HCT116 (cell line): ENCODE data around the gene PLA2G15. TPM values are rescaled to one million over a fixed set of nuclear protein-coding genes. Genes with fewer than 3 reads are reported as not detected.

Source experiments
- ATAC-seq: fragments of 200-7000 bp; cut with Tn5 transposase; 2 replicates; pipeline ENCODE4 v1.9.1; 2020; ENCODE audit warnings: mild to moderate bottlenecking, moderate library complexity
- BruUV-seq: library from RNA; stranded (reverse); fragments of 400-500 nt; replicated peaks from 2 replicates; lab custom pipeline; 2021; lab: Mats Ljungman, UMichigan
- CTCF ChIA-PET: fragments of 300-600 bp; sonication (Branson Sonifier 250); formaldehyde crosslinking; loops from one replicate; lab custom pipeline; 2021; ENCODE audit warnings: antibody characterized with exemption; lab: Charles Lee
- POLR2A ChIA-PET: fragments of 300-600, 350-600 bp; sonication (Branson Sonifier 250); formaldehyde crosslinking; loops from one replicate; lab custom pipeline; 2021; ENCODE audit warnings: antibody characterized with exemption; lab: Charles Lee
- RAD21 ChIA-PET, 2 experiments: fragments of 300-600 bp; sonication (Branson Sonifier 250); formaldehyde crosslinking; loops; one replicate each; lab custom pipeline; 2023; ENCODE audit warnings: low total read pairs in 2 of 2; ENCODE audit not compliant: uncharacterized antibody in 2 of 2, unreplicated experiment in 2 of 2, low non-redundant PET in 1 of 2; lab: Charles Lee
- DNase-seq: peaks from one replicate; pipeline ENCODE4 v3.0.0-alpha.2; 2010; ENCODE audit warnings: low read depth, low spot score
- H2AFZ ChIP-seq: fragments of 200-600 bp; shearing (Covaris generic), sonication (generic); 2 replicates; pipeline ENCODE4 v1.6.1; 2017; ENCODE audit warnings: low read depth, mixed run types, mixed read lengths, antibody characterized with exemption, low read length; ENCODE audit not compliant: poor library complexity, severe bottlenecking
- H3K27ac ChIP-seq: 2 replicates; pipeline ENCODE4 v1.5.1; 2012; ENCODE audit warnings: low read depth, low read length
- H3K27me3 ChIP-seq: fragments of 200-600 bp; sonication (generic); 2 replicates; pipeline ENCODE4 v1.6.1; 2016; ENCODE audit warnings: mixed run types, low read length, mixed read lengths; ENCODE audit not compliant: insufficient read depth
- H3K36me3 ChIP-seq, 2 experiments: fragments of 200-500 bp in 1 of 2; fragments of 200-600 bp in 1 of 2; sonication (Bioruptor generic) in 1 of 2; sonication (generic) in 1 of 2; 2 replicates each; pipeline versions ENCODE4 v1.5.1 to v1.6.1; 2014 to 2016; ENCODE audit warnings: low read length in 2 of 2, inconsistent platforms in 1 of 2, mixed read lengths in 1 of 2, mixed run types in 1 of 2; ENCODE audit not compliant: insufficient read depth in 2 of 2, control insufficient read depth in 1 of 2
- H3K4me1 ChIP-seq, 2 experiments: fragments of 200-600 bp in 1 of 2; sonication (generic) in 1 of 2; 2 replicates each; pipeline versions ENCODE4 v1.5.1 to v1.6.1; 2012 to 2017; ENCODE audit warnings: low read length in 2 of 2, inconsistent platforms in 1 of 2, mild to moderate bottlenecking in 1 of 2, mixed read lengths in 1 of 2, mixed run types in 1 of 2, moderate library complexity in 1 of 2; ENCODE audit not compliant: insufficient read depth in 2 of 2, control insufficient read depth in 1 of 2
- H3K4me2 ChIP-seq: fragments of 200-600 bp; sonication (generic); 2 replicates; pipeline ENCODE4 v1.6.1; 2017; ENCODE audit warnings: mixed run types, low read length, mixed read lengths
- H3K4me3 ChIP-seq, 2 experiments: fragments of 200-600 bp in 1 of 2; sonication (generic) in 1 of 2; replicated peaks in 1 of 2; 2 replicates each; pipeline ENCODE4 v1.5.1; 2011 to 2016; ENCODE audit warnings: low read length in 2 of 2, control low read depth in 1 of 2, low read depth in 1 of 2, mild to moderate bottlenecking in 1 of 2, mixed read lengths in 1 of 2, mixed run types in 1 of 2
- H3K79me2 ChIP-seq: fragments of 200-600 bp; sonication (generic); 2 replicates; pipeline ENCODE4 v1.6.1; 2017; ENCODE audit warnings: mild to moderate bottlenecking, mixed run types, low read length, moderate library complexity, mixed read lengths; ENCODE audit not compliant: insufficient read depth
- H3K9ac ChIP-seq: fragments of 200-600 bp; sonication (generic); 2 replicates; pipeline ENCODE4 v1.6.1; 2016; ENCODE audit warnings: low read length, mixed read lengths
- H3K9me2 ChIP-seq: fragments of 200-600 bp; sonication (generic), shearing (Covaris generic); 2 replicates; pipeline ENCODE4 v1.6.1; 2017; ENCODE audit warnings: mixed run types, mild to moderate bottlenecking, moderate library complexity; ENCODE audit not compliant: insufficient read depth
- H3K9me3 ChIP-seq, 2 experiments: fragments of 200-500 bp in 1 of 2; fragments of 200-600 bp in 1 of 2; sonication (Bioruptor generic) in 1 of 2; sonication (generic) in 1 of 2; 2 replicates each; pipeline ENCODE4 v1.6.1; 2014 to 2017; ENCODE audit warnings: low read length in 2 of 2, mixed read lengths in 2 of 2, inconsistent platforms in 1 of 2, low read depth in 1 of 2, mild to moderate bottlenecking in 1 of 2, mixed run types in 1 of 2, moderate library complexity in 1 of 2; ENCODE audit not compliant: control insufficient read depth in 1 of 2, insufficient read depth in 1 of 2
- H4K20me1 ChIP-seq: fragments of 200-600 bp; sonication (generic), shearing (Covaris generic); 2 replicates; pipeline ENCODE4 v1.6.1; 2017; ENCODE audit warnings: mixed run types, mild to moderate bottlenecking, moderate library complexity; ENCODE audit not compliant: insufficient read depth
- CBX3 ChIP-seq: IDR thresholded peaks from 2 replicates; pipeline ENCODE4 v1.6.1; 2012; ENCODE audit warnings: low read depth
- EGR1 ChIP-seq: IDR thresholded peaks from 2 replicates; pipeline ENCODE4 v1.6.1; 2012; ENCODE audit warnings: low read depth
- EZH2phosphoT487 ChIP-seq: fragments of 200-600 bp; IDR thresholded peaks from 2 replicates; pipeline ENCODE4 v1.6.1; 2018; ENCODE audit warnings: antibody characterized with exemption, borderline replicate concordance
- FOSL1 ChIP-seq: IDR thresholded peaks from 2 replicates; pipeline ENCODE4 v1.6.1; 2012; ENCODE audit warnings: low read depth
- MAX ChIP-seq: IDR thresholded peaks from 2 replicates; pipeline ENCODE4 v1.6.1; 2012
- POLR2AphosphoS5 ChIP-seq: IDR thresholded peaks from 2 replicates; pipeline ENCODE4 v1.6.1; 2011; ENCODE audit warnings: mild to moderate bottlenecking, low read depth, low read length, moderate library complexity
- RAD21 ChIP-seq: IDR thresholded peaks from 2 replicates; pipeline ENCODE4 v1.6.1; 2012; ENCODE audit warnings: low read depth, mild to moderate bottlenecking
- REST ChIP-seq: IDR thresholded peaks from 2 replicates; pipeline ENCODE4 v1.6.1; 2012; ENCODE audit warnings: low read depth
- SIN3A ChIP-seq: IDR thresholded peaks from 2 replicates; pipeline ENCODE4 v1.6.1; 2012; ENCODE audit warnings: low read depth
- ZBTB33 ChIP-seq: IDR thresholded peaks from 2 replicates; pipeline ENCODE4 v1.6.1; 2011; ENCODE audit warnings: mild to moderate bottlenecking, low read length, moderate library complexity; ENCODE audit not compliant: insufficient replicate concordance; ENCODE audit errors: extremely low read depth
- intact Hi-C: fragments of 100-400 bp; cut with micrococcal nuclease; formaldehyde crosslinking; loops from 2 replicates; pipeline ENCODE4 v1.10.0; 2022
- total RNA-seq: library from RNA; stranded (reverse); gene quantifications from one replicate; pipeline ENCODE4 v1.2.1, GENCODE V29; 2021; ENCODE audit not compliant: unreplicated experiment

Gene PLA2G15
- total RNA-seq, 1 experiment from 2014 or later = 7.5 TPM

GRCh38 chr16:68242085-68242484 is 3.1 kb upstream of the PLA2G15 start:
- ATAC-seq (no peak), DNase-seq (no peak)
- CTCF ChIA-PET = interaction anchor here (1.0 kb wide), 1 partner anchor 22 kb away, joined by 3 read pairs; the partner anchor contains the start of gene SLC7A6
- H3K9me3 ChIP-seq = no peaks in the 10 kb centered on the region
- no peak overlapping the region for H2AFZ ChIP-seq
- intact Hi-C loops = no loop called here
- BruUV-seq = no TSS peak
- H3K27me3 ChIP-seq = no peaks in the 10 kb centered on the region
- no peak overlapping the region for H3K4me3 ChIP-seq
- H3K79me2 ChIP-seq = no peaks in the 10 kb centered on the region; the same call in 1 of the 2 replicates
- no peak overlapping the region for H3K4me2 ChIP-seq
- H3K27ac ChIP-seq = no peak overlapping the region
- H3K9ac ChIP-seq = no peak overlapping the region
- peaks cover 12 to 39% of the 10 kb centered on the region in 2 experiments for H3K4me1 ChIP-seq
- H4K20me1 ChIP-seq = no peaks in the 10 kb centered on the region
- H3K36me3 ChIP-seq = no peaks in the 10 kb centered on the region
- RAD21 ChIA-PET = no interaction called here
- POLR2A ChIA-PET = no interaction called here
- no peaks in the 10 kb centered on the region for H3K9me2 ChIP-seq
- TF ChIP-seq ZBTB33 = no peak

- ChIA-PET POLR2A (no interaction called here), CTCF (no interaction called here), RAD21 (no interaction called here)
- Histone ChIP-seq H2AFZ (no peak overlapping the region), H3K4me3 (no peak overlapping the region), H3K79me2 (peaks cover 10% of the 10 kb centered on the region; the same call in 1 of the 2 replicates), H3K36me3 (no peaks in the 10 kb centered on the region), H3K9me2 (no peaks in the 10 kb centered on the region), H3K27ac (no peak overlapping the region), H4K20me1 (no peaks in the 10 kb centered on the region), H3K9ac (no peak overlapping the region), H3K4me2 (no peak overlapping the region), H3K27me3 (no peaks in the 10 kb centered on the region), H3K4me1 (peaks cover 9 to 32% of the 10 kb centered on the region in 2 experiments), H3K9me3 (no peaks in the 10 kb centered on the region)
- ATAC-seq = no peak
- no TSS peak for BruUV-seq
- intact Hi-C loops = no loop called here
- DNase-seq = no peak
- no peak for TF ChIP-seq MAX
- TF ChIP-seq FOSL1 = no peak
- no peak for TF ChIP-seq EZH2phosphoT487
- TF ChIP-seq REST = no peak
- TF ChIP-seq RAD21 = no peak
- no peak for TF ChIP-seq SIN3A
- no peak for TF ChIP-seq POLR2AphosphoS5
- TF ChIP-seq EGR1 = no peak
- TF ChIP-seq CBX3 = no peak
These were observed 2.0 kb upstream of the PLA2G15 start for GRCh38 chr16:68242926-68243858.
